NCI-H2196 (cell line): ENCODE measurements around the gene ZNF726.
"Not testable (repeated sequence)": the region's sequence is repeated elsewhere in the genome, so short reads cannot be mapped to it uniquely, and the experiment has no call there.

ENCODE experiments used
- DNase-seq: peaks from one replicate; lab custom pipeline; 2025; ENCODE audit not compliant: unreplicated experiment; lab: John Stamatoyannopoulos, UW

Gene ZNF726

DNA sequence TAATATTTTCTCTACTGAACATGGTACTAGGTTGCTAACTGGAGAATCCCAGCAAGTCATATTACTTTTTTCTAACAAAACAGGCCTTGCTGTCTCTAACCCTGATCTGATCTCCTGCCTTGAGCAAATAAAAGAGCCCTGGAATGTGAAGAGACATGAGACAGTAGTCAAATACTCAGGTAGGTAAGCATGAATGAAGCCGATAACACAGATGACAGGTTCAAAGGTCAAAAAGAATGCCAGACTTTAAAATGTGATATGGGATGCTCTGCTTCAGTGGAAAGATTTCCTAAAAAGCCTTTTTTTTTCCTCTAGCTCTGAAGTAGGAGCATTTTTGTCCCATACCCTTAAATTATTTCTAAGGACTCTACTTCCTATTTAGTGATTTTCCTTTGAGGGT, 28.7 kb downstream of the ZNF726 start:
- no peak for DNase-seq

- DNase-seq: no peak
Measured at GRCh38 chr19:23946569-23946968, 31.9 kb downstream of the ZNF726 start.

DNA sequence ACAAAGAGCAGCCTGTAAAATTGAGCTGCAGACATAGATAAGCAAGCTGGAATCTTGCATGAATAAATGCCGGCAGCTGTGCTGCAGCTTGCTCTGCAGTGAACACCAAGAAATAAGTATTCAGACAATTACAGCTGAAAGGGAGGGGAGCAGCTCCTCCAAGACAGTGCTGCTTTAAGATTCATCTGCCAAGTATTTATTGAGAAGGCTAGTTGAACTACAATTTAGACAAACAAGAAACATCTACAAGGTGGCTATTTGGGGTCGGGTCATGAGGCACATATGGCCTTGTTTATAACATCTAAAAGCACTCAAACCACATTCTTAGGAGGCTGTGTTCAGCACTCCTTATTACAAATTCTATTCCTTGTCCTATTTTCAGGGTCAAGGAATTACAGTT, 34.9 kb downstream of the ZNF726 start:
- DNase-seq: no peak

- no peak for DNase-seq
Measured at GRCh38 chr19:23956051-23956450, 41.4 kb downstream of the ZNF726 start.

GRCh38 chr19:23957660-23958281, 43.1 kb downstream of the ZNF726 start:
- DNase-seq: no peak

GRCh38 chr19:23963396-23963795, 48.7 kb downstream of the ZNF726 start:
- DNase-seq: not testable (repeated sequence)

- not testable (repeated sequence) for DNase-seq
Measured at GRCh38 chr19:23963881-23964280, 49.2 kb downstream of the ZNF726 start.

DNA sequence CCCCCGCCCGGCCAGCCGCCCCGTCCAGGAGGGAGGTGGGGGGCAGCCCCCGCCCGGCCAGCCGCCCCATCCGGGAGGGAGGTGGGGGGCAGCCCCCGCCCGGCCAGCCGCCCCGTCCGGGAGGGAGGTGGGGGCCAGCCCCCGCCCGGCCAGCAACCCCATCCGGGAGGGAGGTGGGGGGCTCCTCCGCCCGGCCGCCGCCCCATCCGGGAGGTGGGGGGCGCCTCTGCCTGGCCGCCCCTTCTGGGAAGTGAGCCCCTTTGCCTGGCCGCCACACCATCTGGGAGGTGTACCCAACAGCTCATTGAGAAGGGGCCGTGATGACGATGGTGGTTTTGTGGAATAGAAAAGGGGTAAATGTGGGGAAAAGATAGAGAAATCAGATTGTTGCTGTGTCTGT, 49.6 kb downstream of the ZNF726 start:
- not testable (repeated sequence) for DNase-seq

GRCh38 chr19:23969630-23970029, 54.9 kb downstream of the ZNF726 start:
- DNase-seq: no peak

- DNase-seq: no peak
Measured at GRCh38 chr19:23971598-23971997, 56.9 kb downstream of the ZNF726 start.

DNA sequence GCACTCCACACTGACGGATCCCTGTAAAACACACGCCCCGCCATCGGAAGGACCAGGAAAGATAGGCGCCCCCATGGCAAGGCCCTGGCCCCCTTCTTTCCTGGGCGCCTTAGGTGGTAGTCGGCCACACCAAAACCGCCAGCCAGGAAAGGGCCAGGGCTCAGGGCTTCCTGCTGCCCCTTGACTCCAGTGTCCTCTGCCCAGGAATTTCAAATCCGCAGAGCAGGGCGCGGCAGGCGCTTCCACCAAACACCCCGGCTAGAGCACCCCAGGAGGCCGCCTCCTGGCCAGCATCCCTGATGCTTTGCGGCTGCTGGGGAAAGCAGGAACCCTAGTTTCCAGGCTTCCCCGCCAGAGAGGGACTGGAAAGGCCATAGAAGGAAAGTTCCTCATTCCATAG, 57.5 kb downstream of the ZNF726 start:
- no peak for DNase-seq

GRCh38 chr19:23974941-23975340, 60.3 kb downstream of the ZNF726 start:
- DNase-seq: no peak

GRCh38 chr19:23976631-23977030, 61.9 kb downstream of the ZNF726 start:
- DNase-seq: not testable (repeated sequence)

DNA sequence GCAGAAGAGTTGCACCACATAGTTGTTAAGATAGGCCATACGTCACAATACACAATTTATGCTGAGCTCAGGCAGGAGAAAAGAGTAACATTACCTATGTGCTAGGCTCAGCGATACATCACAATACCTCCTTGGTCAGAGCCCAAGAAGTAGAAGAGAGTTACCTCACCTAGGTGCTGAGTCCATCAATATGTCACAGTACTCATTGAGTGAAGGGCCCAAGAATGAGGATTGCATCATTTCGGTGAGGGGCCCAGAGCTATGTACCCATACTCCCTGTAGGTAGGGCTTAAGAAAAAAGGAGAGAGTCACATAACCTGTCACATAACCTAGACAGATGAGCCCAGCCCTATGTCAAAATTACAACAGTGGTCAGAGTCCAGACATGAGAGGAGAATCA, 62.6 kb downstream of the ZNF726 start:
- not testable (repeated sequence) for DNase-seq

DNA sequence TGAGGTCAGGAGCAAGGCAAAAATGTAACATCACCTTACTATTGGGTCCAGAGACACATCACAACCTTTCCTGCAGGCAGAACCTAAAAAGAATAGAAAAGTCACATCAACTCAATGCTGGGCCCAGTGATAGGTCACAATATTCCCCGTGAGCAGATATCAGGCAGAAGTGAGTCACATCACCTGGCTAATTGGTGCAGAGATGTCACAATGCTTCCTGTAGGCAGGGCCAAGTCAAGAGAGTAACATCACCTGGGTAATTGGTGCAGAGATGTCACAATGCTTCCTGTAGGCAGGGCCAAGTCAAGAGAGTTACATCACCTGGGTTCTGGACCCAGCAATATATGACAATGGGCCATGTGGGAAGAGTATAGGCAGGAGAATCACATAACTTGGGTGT, 63.4 kb downstream of the ZNF726 start:
- DNase-seq: no peak

DNA sequence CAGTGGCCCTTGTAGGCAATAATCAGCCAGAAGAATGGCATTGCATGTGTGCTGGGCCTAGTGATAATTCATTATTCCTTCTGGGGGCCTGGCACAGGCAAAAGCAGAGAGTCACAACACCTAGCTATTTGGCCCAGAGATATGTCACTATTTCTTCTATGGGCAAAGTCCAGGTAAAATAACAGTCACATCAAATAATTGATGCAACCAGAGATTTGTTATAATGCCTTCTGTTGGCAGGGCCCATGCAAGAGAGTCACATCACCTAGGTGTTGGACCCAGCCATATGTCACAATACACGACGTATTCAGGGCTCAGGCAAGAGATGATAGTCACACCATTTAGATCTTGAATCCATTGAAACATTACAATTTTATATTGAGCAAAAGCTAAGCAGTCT, 66.1 kb downstream of the ZNF726 start:
- no peak for DNase-seq

DNA sequence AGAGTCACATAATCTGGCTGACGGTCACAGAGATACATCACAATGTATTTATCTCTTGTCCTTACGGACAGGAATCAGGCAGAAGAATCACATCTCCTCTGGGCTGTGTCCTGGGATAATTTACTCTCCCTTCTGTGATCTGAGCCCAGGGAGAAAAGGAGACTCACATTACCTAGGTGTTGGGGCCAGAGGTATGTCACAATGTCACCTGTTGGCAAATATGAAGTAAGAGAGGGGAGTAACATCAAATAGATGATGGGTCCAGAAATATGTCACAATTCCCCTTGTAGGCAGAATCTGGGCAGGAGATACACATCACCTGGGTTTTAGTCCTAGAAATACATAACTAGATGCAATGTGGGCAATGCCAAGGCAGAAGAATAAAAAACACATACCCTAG, 67.2 kb downstream of the ZNF726 start:
- no peak for DNase-seq

- DNase-seq: no peak
Measured at GRCh38 chr19:23983406-23983805, 68.7 kb downstream of the ZNF726 start.
